HL-60 (cell line): Measurements from ENCODE around the gene MTHFD2L.

Source experiments
- DNase-seq, 2 experiments: peaks; one replicate each; pipeline ENCODE4 v3.0.0-alpha.2; 2010 to 2020; ENCODE audit warnings: low read depth in 1 of 2, low spot score in 1 of 2
- H3K27ac ChIP-seq: fragments of 250-450 bp; sonication (Bioruptor Pico); replicated peaks from 2 replicates; pipeline ENCODE4 v1.5.1; 2020; ENCODE audit warnings: mild to moderate bottlenecking, moderate library complexity
- H3K27me3 ChIP-seq: fragments of 250-450 bp; sonication (Bioruptor Pico); 2 replicates; pipeline ENCODE4 v1.5.1; 2021; ENCODE audit warnings: mild to moderate bottlenecking, moderate library complexity; ENCODE audit not compliant: insufficient read depth, poor library complexity, severe bottlenecking
- H3K4me3 ChIP-seq: replicated peaks from 2 replicates; pipeline ENCODE4 v1.5.1; 2011; ENCODE audit warnings: mild to moderate bottlenecking, control low read depth, low read length; ENCODE audit not compliant: insufficient read depth
- GABPA ChIP-seq: IDR thresholded peaks from 2 replicates; pipeline ENCODE4 v1.6.1; 2012; ENCODE audit warnings: low read depth
- POLR2AphosphoS5 ChIP-seq: IDR thresholded peaks from 2 replicates; pipeline ENCODE4 v1.6.1; 2012; ENCODE audit warnings: low read depth
- SPI1 ChIP-seq: IDR thresholded peaks from 2 replicates; pipeline ENCODE4 v1.6.1; 2012; ENCODE audit warnings: low read depth, mild to moderate bottlenecking, borderline replicate concordance
- TF ChIP-seq, protein P1 (sequence below): IDR thresholded peaks from 2 replicates; pipeline ENCODE4 v1.6.1; 2012; ENCODE audit warnings: low read depth; ENCODE audit not compliant: insufficient replicate concordance
- TF ChIP-seq, protein P2 (sequence below): IDR thresholded peaks from one replicate; pipeline ENCODE4 v1.5.1; 2011; ENCODE audit warnings: low read length, control low read depth, inconsistent platforms; ENCODE audit not compliant: insufficient read depth

MTHFD2L gene

GRCh38 chr4:74148205-74148604 lies 9.7 kb upstream of the MTHFD2L start:
- TF ChIP-seq, protein P1, sequence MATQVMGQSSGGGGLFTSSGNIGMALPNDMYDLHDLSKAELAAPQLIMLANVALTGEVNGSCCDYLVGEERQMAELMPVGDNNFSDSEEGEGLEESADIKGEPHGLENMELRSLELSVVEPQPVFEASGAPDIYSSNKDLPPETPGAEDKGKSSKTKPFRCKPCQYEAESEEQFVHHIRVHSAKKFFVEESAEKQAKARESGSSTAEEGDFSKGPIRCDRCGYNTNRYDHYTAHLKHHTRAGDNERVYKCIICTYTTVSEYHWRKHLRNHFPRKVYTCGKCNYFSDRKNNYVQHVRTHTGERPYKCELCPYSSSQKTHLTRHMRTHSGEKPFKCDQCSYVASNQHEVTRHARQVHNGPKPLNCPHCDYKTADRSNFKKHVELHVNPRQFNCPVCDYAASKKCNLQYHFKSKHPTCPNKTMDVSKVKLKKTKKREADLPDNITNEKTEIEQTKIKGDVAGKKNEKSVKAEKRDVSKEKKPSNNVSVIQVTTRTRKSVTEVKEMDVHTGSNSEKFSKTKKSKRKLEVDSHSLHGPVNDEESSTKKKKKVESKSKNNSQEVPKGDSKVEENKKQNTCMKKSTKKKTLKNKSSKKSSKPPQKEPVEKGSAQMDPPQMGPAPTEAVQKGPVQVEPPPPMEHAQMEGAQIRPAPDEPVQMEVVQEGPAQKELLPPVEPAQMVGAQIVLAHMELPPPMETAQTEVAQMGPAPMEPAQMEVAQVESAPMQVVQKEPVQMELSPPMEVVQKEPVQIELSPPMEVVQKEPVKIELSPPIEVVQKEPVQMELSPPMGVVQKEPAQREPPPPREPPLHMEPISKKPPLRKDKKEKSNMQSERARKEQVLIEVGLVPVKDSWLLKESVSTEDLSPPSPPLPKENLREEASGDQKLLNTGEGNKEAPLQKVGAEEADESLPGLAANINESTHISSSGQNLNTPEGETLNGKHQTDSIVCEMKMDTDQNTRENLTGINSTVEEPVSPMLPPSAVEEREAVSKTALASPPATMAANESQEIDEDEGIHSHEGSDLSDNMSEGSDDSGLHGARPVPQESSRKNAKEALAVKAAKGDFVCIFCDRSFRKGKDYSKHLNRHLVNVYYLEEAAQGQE: no peak
- no peak overlapping the region for H3K27ac ChIP-seq
- no peak overlapping the region for H3K4me3 ChIP-seq
- DNase-seq: no peak
- no peaks in the 10 kb centered on the region for H3K27me3 ChIP-seq

DNA sequence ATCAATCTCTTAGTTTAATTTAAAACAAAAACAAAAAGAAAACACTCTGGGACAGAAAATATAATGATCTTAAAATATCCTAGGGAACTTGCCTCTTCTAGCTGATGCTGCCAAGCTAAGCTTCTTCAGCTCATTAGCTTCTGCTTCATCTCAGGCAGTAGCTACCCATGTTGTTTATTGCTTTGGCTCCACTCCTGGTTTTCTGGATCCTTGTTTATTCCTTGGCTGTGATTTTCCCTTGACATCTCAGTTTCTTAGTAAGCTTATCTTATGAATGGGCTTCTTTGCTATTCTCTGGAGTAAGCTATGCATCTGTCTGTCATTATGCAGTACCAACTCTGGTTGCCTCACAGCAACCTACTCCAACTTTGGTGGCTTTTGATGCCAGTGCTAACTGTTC lies 5.1 kb upstream of the MTHFD2L start:
- H3K27ac ChIP-seq: no peak overlapping the region
- H3K4me3 ChIP-seq: no peak overlapping the region
- no peaks in the 10 kb centered on the region for H3K27me3 ChIP-seq
- TF ChIP-seq POLR2AphosphoS5 (no peak), GABPA (no peak), SPI1 (no peak)
- TF ChIP-seq, protein P2, sequence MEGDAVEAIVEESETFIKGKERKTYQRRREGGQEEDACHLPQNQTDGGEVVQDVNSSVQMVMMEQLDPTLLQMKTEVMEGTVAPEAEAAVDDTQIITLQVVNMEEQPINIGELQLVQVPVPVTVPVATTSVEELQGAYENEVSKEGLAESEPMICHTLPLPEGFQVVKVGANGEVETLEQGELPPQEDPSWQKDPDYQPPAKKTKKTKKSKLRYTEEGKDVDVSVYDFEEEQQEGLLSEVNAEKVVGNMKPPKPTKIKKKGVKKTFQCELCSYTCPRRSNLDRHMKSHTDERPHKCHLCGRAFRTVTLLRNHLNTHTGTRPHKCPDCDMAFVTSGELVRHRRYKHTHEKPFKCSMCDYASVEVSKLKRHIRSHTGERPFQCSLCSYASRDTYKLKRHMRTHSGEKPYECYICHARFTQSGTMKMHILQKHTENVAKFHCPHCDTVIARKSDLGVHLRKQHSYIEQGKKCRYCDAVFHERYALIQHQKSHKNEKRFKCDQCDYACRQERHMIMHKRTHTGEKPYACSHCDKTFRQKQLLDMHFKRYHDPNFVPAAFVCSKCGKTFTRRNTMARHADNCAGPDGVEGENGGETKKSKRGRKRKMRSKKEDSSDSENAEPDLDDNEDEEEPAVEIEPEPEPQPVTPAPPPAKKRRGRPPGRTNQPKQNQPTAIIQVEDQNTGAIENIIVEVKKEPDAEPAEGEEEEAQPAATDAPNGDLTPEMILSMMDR: no peak
- TF ChIP-seq, protein P1: no peak
- no peak for DNase-seq

DNA sequence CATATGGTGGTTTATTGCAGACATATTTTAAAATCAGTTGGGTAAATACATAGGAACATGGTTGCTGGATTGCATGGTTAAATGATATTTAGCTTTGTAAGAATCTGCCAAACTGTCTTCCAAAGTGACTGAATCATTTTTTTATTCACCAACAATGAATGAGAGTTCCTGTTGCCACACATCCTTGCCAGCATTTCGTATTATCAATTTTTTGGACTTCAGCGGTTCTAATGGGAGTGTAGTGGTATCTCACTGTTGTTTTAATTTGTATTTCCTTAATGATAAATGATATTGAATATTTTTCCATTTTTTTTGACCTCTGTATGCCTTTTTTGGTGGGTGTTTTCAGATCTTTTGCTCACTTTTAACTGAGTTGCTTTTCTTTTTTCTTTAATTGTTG lies 1.4 kb upstream of the MTHFD2L start:
- no peak for TF ChIP-seq GABPA
- no peak for TF ChIP-seq POLR2AphosphoS5
- no peak overlapping the region for H3K4me3 ChIP-seq
- no peak overlapping the region for H3K27ac ChIP-seq
- no peaks in the 10 kb centered on the region for H3K27me3 ChIP-seq
- DNase-seq: no peak

DNA sequence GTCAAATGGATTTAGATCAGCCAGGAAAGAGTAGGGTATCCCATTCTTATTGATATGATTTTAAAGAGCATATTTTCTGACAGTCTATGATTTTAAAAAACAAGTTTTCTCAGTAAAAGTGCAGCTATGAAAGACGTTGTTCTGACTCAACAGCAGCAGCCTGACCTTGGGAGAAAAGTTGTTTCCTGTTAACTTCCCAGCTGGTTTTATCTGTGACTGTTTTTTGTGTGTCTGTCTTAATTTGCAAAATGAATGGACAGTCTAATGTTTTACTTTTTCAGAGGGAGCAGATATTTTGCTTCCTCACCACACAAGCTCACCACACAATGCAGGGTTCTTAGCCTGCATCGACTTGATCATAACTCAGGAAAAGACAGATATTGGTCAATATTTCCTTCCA lies 764 bp upstream of the MTHFD2L start:
- no peak for DNase-seq
- peak overlapping the region; percentile 87 for H3K27ac ChIP-seq
- TF ChIP-seq POLR2AphosphoS5 (no peak), SPI1 (no peak)
- TF ChIP-seq, protein P2: no peak
- TF ChIP-seq, protein P1: no peak
- no peaks in the 10 kb centered on the region for H3K27me3 ChIP-seq
- peak overlapping the region; percentile 51 for H3K4me3 ChIP-seq
